ENCODE data around the gene SPEG. TPM values are rescaled to one million over a fixed set of nuclear protein-coding genes. Genes with fewer than 3 reads are reported as not detected.

SPEG gene
- total and polyA plus RNA-seq, 2 of the 13 experiments (the other 11 are each of a cell fraction or from before 2014, with no cell fraction given) = 0.18 to 0.24 TPM

- TF ChIP-seq ARHGAP35 (CRISPR knock-in tag; IDR thresholded peaks at IDR 0.05; ENCODE audit: borderline replicate concordance) = peak; percentile 62; the same call in 1 of the 2 replicates
- no peak; the same call in 1 of the 2 replicates for TF ChIP-seq SNAPC5 (CRISPR knock-in tag; IDR thresholded peaks at IDR 0.05; ENCODE audit: borderline replicate concordance)
- peak; percentile 92 for TF ChIP-seq KAT8 (CRISPR knock-in tag; IDR thresholded peaks at IDR 0.05)
- peak; percentile 22; the same call in 1 of the 2 replicates for TF ChIP-seq SIN3B (IDR thresholded peaks at IDR 0.05; ENCODE audit: low read length)
- TF ChIP-seq ZBTB37 (CRISPR knock-in tag; IDR thresholded peaks at IDR 0.05) = 0 out of 2 replicates have a peak, but pooled peaks have one; percentile 29
- no peak for TF ChIP-seq KLF13 (CRISPR knock-in tag; IDR thresholded peaks at IDR 0.05)
- TF ChIP-seq SP2 (CRISPR knock-in tag; IDR thresholded peaks at IDR 0.05) = peak; percentile 77
- TF ChIP-seq ZNF775 (CRISPR knock-in tag; IDR thresholded peaks at IDR 0.05; ENCODE audit: borderline replicate concordance) = no peak
- TF ChIP-seq CCAR2 (optimal IDR thresholded peaks at IDR 0.05; ENCODE audit: low read depth, low read length) = peak; percentile 51
- no peak for TF ChIP-seq FOXA1 (IDR thresholded peaks at IDR 0.05)
- 0 out of 2 replicates have a peak, but pooled peaks have one; percentile 11 for TF ChIP-seq FOXA1 (CRISPR knock-in tag; IDR thresholded peaks at IDR 0.05)
- TF ChIP-seq GPBP1L1 (CRISPR knock-in tag; IDR thresholded peaks at IDR 0.05) = no peak
- no peak for TF ChIP-seq ZMYM2 (CRISPR knock-in tag; IDR thresholded peaks at IDR 0.05)
- no peak for TF ChIP-seq NPAS2 (CRISPR knock-in tag; IDR thresholded peaks at IDR 0.05; ENCODE audit: borderline replicate concordance)
- peak; percentile 5; the same call in 1 of the 2 replicates for TF ChIP-seq ZNF280B (CRISPR knock-in tag; IDR thresholded peaks at IDR 0.05; ENCODE audit: borderline replicate concordance)
- TF ChIP-seq ZNF446 (CRISPR knock-in tag; IDR thresholded peaks at IDR 0.05) = peak; percentile 48; the same call in 1 of the 2 replicates
- TF ChIP-seq NR2C2 (CRISPR knock-in tag; IDR thresholded peaks at IDR 0.05; ENCODE audit: borderline replicate concordance) = peak; percentile 95
- TF ChIP-seq MAX (IDR thresholded peaks at IDR 0.05) = peak; percentile 69
- peak; percentile 68 for TF ChIP-seq ZNF44 (CRISPR knock-in tag; IDR thresholded peaks at IDR 0.05)
- peak; percentile 87; the same call in 1 of the 2 replicates for TF ChIP-seq SRY (CRISPR knock-in tag; IDR thresholded peaks at IDR 0.05)
- peak; percentile 93 for TF ChIP-seq SALL2 (CRISPR knock-in tag; IDR thresholded peaks at IDR 0.05)
- peak; percentile 84; the same call in 1 of the 2 replicates for TF ChIP-seq ZHX1 (CRISPR knock-in tag; IDR thresholded peaks at IDR 0.05; ENCODE audit: low read depth)
These were observed 109.1 kb downstream of the SPEG start, which contains the start of the genes CHPF and TMEM198 (continued) for GRCh38 chr2:219543596-219544358.
